CD4-positive, alpha-beta T cell treated with Interleukin-12 subunit alpha and Interleukin-12 subunit beta, for 1 hour (primary cell): Measurements from ENCODE around the gene SYNJ2.
"Not testable (repeated sequence)": the region's sequence is repeated elsewhere in the genome, so short reads cannot be mapped to it uniquely, and the experiment has no call there.

Source experiments
- DNase-seq: peaks from one replicate; pipeline ENCODE4 v3.0.0-alpha.2; 2020

The SYNJ2 gene, protein sequence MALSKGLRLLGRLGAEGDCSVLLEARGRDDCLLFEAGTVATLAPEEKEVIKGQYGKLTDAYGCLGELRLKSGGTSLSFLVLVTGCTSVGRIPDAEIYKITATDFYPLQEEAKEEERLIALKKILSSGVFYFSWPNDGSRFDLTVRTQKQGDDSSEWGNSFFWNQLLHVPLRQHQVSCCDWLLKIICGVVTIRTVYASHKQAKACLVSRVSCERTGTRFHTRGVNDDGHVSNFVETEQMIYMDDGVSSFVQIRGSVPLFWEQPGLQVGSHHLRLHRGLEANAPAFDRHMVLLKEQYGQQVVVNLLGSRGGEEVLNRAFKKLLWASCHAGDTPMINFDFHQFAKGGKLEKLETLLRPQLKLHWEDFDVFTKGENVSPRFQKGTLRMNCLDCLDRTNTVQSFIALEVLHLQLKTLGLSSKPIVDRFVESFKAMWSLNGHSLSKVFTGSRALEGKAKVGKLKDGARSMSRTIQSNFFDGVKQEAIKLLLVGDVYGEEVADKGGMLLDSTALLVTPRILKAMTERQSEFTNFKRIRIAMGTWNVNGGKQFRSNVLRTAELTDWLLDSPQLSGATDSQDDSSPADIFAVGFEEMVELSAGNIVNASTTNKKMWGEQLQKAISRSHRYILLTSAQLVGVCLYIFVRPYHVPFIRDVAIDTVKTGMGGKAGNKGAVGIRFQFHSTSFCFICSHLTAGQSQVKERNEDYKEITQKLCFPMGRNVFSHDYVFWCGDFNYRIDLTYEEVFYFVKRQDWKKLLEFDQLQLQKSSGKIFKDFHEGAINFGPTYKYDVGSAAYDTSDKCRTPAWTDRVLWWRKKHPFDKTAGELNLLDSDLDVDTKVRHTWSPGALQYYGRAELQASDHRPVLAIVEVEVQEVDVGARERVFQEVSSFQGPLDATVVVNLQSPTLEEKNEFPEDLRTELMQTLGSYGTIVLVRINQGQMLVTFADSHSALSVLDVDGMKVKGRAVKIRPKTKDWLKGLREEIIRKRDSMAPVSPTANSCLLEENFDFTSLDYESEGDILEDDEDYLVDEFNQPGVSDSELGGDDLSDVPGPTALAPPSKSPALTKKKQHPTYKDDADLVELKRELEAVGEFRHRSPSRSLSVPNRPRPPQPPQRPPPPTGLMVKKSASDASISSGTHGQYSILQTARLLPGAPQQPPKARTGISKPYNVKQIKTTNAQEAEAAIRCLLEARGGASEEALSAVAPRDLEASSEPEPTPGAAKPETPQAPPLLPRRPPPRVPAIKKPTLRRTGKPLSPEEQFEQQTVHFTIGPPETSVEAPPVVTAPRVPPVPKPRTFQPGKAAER (N-terminal part only)

DNA sequence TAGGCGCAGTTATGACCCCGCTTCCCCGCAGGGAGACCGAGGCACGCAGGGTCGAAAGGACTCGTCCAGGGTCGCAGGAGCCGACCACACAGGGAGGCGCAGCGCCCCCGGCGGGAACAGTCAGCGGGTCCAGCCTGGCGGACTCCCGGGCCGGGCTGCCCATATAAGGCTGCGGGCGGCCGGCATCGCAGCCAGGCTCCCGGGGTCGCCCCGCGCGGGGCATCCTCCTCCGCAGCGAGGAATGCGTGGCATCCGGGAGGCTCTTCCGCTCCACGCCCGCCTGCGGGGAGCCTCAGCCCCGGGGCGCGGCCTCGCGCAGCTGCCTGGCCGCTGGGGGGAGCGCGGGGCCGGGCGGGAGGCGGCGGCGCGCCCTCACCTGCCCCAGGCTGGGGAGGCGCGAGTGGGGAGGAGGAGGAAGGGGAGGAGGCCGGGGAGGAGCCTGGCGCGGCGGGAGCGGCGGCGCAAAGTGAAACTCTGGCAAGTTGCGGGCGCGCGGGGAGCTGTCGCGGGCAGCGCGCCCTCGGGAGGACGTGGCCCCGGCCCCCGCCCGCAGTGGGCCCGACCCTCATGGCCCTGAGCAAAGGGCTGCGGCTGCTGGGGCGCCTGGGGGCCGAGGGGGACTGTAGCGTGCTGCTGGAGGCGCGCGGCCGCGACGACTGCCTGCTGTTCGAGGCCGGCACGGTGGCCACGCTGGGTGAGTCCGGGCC, at the start of gene SYNJ2:
TSS of gene SYNJ2 (plus strand) at position 469 of the 707 bp plus-strand sequence. CDS start at position 568, 99 bp downstream.
- peak; percentile 88 for DNase-seq

GRCh38 chr6:157935786-157936185, 45.9 kb upstream of the SYNJ2 start:
- no peak for DNase-seq

DNA sequence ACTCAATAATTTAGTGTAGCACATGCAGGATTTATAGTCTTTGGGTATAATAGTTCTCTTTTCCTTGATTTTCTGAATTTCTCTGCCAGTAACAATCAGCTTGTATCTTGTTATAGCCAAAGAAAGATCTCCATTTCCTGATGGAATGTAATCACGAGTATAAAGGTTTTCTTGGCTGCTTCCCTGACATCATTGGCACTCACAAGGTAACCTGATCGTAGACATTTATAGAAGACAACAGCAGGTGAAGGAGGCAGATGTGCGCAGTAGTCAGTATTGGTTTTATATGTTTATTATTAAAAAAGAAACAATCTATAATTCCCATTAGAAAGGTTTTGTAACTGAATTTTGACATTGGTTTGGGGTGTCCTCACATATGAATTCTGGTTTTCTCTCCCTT, 44.3 kb upstream of the SYNJ2 start:
- no peak for DNase-seq

- no peak for DNase-seq
These were observed 43.7 kb upstream of the SYNJ2 start for GRCh38 chr6:157937916-157938315.

- DNase-seq, result not testable (repeated sequence)
These were observed 41.2 kb upstream of the SYNJ2 start for GRCh38 chr6:157940375-157941036.

DNA sequence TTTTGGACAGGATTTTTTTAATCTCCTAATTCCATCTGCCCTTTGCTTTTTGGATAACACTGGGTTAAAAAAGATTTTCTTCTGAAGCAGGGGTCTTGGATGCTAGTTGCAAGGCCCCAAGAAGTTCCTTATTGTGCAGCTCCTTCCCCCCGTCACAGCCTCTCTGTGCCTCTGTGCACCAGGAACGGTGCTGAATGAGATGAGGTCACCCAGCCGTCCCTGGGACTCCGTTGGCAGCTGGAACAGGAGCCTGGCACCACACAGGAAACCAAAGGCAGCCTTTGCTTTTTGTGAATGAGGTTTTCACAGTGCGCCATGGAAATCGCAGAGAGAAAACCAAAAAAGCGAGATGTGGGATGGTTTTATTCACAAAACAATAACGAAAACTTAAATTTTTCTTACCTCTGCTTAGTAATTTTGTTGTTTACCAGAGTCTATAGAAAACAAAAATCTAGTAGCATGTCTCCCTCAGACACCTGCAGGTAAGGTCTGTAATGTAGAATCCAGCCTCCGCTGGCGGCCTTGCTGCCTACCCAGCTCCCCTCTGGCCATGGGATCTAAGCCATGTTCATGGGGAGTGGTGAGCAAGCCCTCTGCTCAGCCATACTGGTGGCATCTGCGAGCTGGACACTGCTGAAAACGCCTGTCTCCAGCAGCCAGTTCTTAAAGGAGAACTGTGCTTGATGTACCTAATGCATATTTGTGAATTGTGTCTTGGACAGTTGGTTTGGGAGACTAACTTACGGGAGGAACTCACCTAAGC, 40.4 kb upstream of the SYNJ2 start:
- DNase-seq, result no peak

- no peak for DNase-seq
These were observed 39.3 kb upstream of the SYNJ2 start for GRCh38 chr6:157942351-157942750.

GRCh38 chr6:157943249-157943963, 38.3 kb upstream of the SYNJ2 start:
- no peak for DNase-seq

- no peak for DNase-seq
These were observed 37.7 kb upstream of the SYNJ2 start for GRCh38 chr6:157943964-157944283.

DNA sequence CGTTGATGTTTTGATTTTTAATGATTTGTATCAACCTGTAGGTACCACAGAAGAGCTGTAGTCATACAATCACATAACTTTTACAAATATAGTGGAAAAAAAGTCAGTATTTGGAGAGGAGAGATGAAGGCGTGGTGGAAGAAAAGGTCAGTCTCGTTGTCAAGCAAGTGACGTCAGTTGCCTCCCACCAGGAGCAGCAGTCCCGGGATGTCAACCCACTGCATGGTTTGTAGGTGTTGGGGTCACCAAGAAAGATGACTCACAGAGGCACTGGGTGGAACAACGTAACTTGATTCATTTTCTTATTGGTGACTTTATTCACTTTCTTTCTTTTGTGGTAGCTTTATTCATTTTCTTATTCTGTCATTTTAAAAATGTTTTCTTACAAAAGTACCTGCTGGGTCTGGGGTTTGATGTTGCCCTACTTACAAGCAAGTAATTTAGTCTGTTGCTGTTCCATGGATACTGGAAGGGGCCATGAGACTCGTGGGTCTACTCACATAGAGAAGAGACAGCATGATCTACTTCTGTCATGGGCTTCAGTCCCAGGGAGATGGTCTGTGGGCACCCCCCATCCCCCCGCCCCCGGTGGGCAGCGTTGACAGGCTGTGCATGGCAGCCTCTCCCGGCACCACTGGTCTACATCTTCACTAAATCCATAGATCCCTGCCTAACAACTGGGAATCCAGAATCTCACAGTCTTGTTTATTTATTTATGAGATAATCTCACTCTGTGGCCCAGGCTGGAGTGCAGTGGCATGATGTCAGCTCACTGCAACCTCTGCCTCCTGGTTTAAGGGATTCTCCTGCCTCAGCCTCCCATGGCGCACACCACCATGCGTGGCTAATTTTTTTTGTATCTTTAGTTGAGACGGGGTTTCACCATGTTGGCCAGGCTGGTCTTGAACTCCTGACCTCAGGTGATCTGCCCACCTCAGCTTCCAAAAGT, 36.4 kb upstream of the SYNJ2 start:
- DNase-seq, result no peak

- DNase-seq, result no peak
These were observed 35.5 kb upstream of the SYNJ2 start for GRCh38 chr6:157946053-157946617.

GRCh38 chr6:157946865-157947532, 34.7 kb upstream of the SYNJ2 start:
- DNase-seq, result peak; percentile 14

- not testable (repeated sequence) for DNase-seq
These were observed 30.8 kb upstream of the SYNJ2 start for GRCh38 chr6:157950899-157951298.

GRCh38 chr6:157951828-157952227, 29.8 kb upstream of the SYNJ2 start:
- no peak for DNase-seq

GRCh38 chr6:157952861-157953351, 28.8 kb upstream of the SYNJ2 start:
- no peak for DNase-seq

DNA sequence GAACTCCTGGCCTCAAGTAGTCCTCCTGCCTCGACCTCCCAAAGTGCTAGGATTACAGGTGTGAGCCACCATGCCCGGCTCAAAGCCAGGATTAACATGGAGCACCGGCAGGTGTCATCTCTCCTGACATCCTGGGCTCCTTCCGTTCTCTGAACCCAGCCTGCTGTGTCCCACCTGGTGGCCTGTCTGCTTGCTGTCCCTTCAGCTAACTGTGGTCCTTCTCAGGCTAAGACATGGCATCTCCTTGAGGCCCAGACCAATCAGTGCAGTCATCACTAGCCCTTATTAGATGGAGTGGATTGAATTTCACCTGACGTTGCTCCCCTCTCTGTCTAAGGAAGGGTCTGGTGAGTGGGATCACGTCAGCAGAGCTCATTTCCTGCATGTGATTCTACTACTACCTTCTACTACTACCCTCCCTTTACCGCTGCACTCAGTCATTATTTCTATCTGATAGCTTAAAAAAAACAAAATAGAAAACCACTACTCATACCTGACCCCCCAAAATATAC, 28.0 kb upstream of the SYNJ2 start:
- no peak for DNase-seq
